ENCODE measurements around the gene GALNT2.

GALNT2 gene

GRCh38 chr1:230189341-230189740 lies 122.3 kb downstream of the GALNT2 start:
- DNase-seq: no peak
- no peaks in the 10 kb centered on the region for H3K79me1 ChIP-seq (ENCODE audit: low read length)
- H3K18ac ChIP-seq (ENCODE audit: low read length): no peak overlapping the region
- no peak overlapping the region for H4K91ac ChIP-seq (ENCODE audit: low read depth, low read length)
- no peak overlapping the region for H3K23ac ChIP-seq (ENCODE audit: low read length)
- no CpG with 5 or more reads among the region's 8 CpGs for WGBS (ENCODE audit: extremely low coverage, insufficient coverage, insufficient read length)
- H2BK12ac ChIP-seq (ENCODE audit: low read length): no peak overlapping the region
- no peak overlapping the region for H3K4me3 ChIP-seq (ENCODE audit: low read depth, low read length)
- H2AK5ac ChIP-seq (ENCODE audit: low read length): no peak overlapping the region
- no peaks in the 10 kb centered on the region for H3K27me3 ChIP-seq (ENCODE audit: insufficient read depth, low read length)
- H2BK5ac ChIP-seq (ENCODE audit: low read depth, low read length, poor library complexity): no peak overlapping the region
- no peak overlapping the region for H3K4me2 ChIP-seq (ENCODE audit: low read length)
- no peaks in the 10 kb centered on the region for H3K79me2 ChIP-seq (ENCODE audit: control insufficient read depth, insufficient read depth, low read length, poor library complexity)
- H3K27ac ChIP-seq (ENCODE audit: low read depth, low read length): no peak overlapping the region
- H2BK120ac ChIP-seq (ENCODE audit: insufficient read depth, low read length, poor library complexity): no peak overlapping the region
- H3K36me3 ChIP-seq (ENCODE audit: control insufficient read depth in 1 of 2, insufficient read depth in 2 of 2, low read length in 2 of 2): peaks cover 2% of the 10 kb centered on the region in 2 experiments
- no peak overlapping the region for H3K4ac ChIP-seq (ENCODE audit: low read depth, low read length)
- no peak overlapping the region for H4K8ac ChIP-seq (ENCODE audit: low read depth, low read length)
- no peak overlapping the region for H3K9ac ChIP-seq (ENCODE audit: low read length)
- H2AFZ ChIP-seq (ENCODE audit: insufficient read depth, low read length, poor library complexity): no peak overlapping the region
- H4K12ac ChIP-seq (ENCODE audit: low read depth, low read length): no peak overlapping the region
- peaks cover 5 to 12% of the 10 kb centered on the region in 2 experiments for H3K4me1 ChIP-seq (ENCODE audit: control insufficient read depth in 1 of 2, insufficient read depth in 2 of 2, low read length in 2 of 2)
- H3K14ac ChIP-seq (ENCODE audit: low read length): no peak overlapping the region
- no peaks in the 10 kb centered on the region for H3K9me3 ChIP-seq (ENCODE audit: insufficient read depth, low read depth, low read length)

DNA sequence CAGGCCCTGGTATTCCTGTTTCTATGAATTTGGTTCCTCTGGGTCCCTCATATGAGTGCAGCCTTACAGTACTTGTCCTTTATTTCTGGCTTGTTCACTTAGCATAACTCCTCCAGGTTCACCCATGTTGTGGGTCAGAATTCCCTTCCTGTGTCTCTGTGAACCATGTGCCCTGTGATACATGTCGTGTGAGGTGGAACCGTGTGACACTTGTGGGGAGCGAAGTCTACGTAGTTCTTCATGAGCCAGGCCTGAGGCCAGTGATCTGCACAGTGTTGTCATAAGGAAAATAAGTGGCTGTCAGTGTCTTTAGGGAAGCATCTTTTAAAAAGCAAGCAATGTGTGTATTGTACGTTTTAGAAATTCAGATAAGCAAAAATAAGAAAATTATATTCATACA lies 122.8 kb downstream of the GALNT2 start:
- H3K4me1 ChIP-seq (ENCODE audit: control insufficient read depth in 1 of 2, insufficient read depth in 2 of 2, low read length in 2 of 2): peaks cover 10 to 17% of the 10 kb centered on the region in 2 experiments
- no peak for DNase-seq
- no peak overlapping the region for H2AK5ac ChIP-seq (ENCODE audit: low read length)
- no peaks in the 10 kb centered on the region for H3K79me2 ChIP-seq (ENCODE audit: control insufficient read depth, insufficient read depth, low read length, poor library complexity)
- no peak overlapping the region for H3K27ac ChIP-seq (ENCODE audit: low read depth, low read length)
- no peak overlapping the region for H3K23ac ChIP-seq (ENCODE audit: low read length)
- no peak overlapping the region for H2BK120ac ChIP-seq (ENCODE audit: insufficient read depth, low read length, poor library complexity)
- no peak overlapping the region for H3K4me2 ChIP-seq (ENCODE audit: low read length)
- H3K4ac ChIP-seq (ENCODE audit: low read depth, low read length): no peak overlapping the region
- H4K12ac ChIP-seq (ENCODE audit: low read depth, low read length): no peak overlapping the region
- H3K79me1 ChIP-seq (ENCODE audit: low read length): no peaks in the 10 kb centered on the region
- peaks cover 2 to 4% of the 10 kb centered on the region in 2 experiments for H3K36me3 ChIP-seq (ENCODE audit: control insufficient read depth in 1 of 2, insufficient read depth in 2 of 2, low read length in 2 of 2)
- no peak overlapping the region for H2AFZ ChIP-seq (ENCODE audit: insufficient read depth, low read length, poor library complexity)
- no peak overlapping the region for H3K14ac ChIP-seq (ENCODE audit: low read length)
- no CpG with 5 or more reads among the region's 5 CpGs for WGBS (ENCODE audit: extremely low coverage, insufficient coverage, insufficient read length)
- H3K18ac ChIP-seq (ENCODE audit: low read length): no peak overlapping the region
- H3K27me3 ChIP-seq (ENCODE audit: insufficient read depth, low read length): no peaks in the 10 kb centered on the region
- no peak overlapping the region for H3K4me3 ChIP-seq (ENCODE audit: low read depth, low read length)
- H3K9ac ChIP-seq (ENCODE audit: low read length): no peak overlapping the region
- H4K91ac ChIP-seq (ENCODE audit: low read depth, low read length): no peak overlapping the region
- H2BK12ac ChIP-seq (ENCODE audit: low read length): no peak overlapping the region
- no peaks in the 10 kb centered on the region for H3K9me3 ChIP-seq (ENCODE audit: insufficient read depth, low read depth, low read length)
- no peak overlapping the region for H2BK5ac ChIP-seq (ENCODE audit: low read depth, low read length, poor library complexity)
- no peak overlapping the region for H4K8ac ChIP-seq (ENCODE audit: low read depth, low read length)

GRCh38 chr1:230191079-230191804 lies 124.2 kb downstream of the GALNT2 start:
- no peak overlapping the region for H2BK5ac ChIP-seq (ENCODE audit: low read depth, low read length, poor library complexity)
- H3K4ac ChIP-seq (ENCODE audit: low read depth, low read length): no peak overlapping the region
- H4K12ac ChIP-seq (ENCODE audit: low read depth, low read length): no peak overlapping the region
- peaks cover 8 to 17% of the 10 kb centered on the region in 2 experiments for H3K4me1 ChIP-seq (ENCODE audit: control insufficient read depth in 1 of 2, insufficient read depth in 2 of 2, low read length in 2 of 2)
- H3K18ac ChIP-seq (ENCODE audit: low read length): no peak overlapping the region
- H2BK120ac ChIP-seq (ENCODE audit: insufficient read depth, low read length, poor library complexity): no peak overlapping the region
- no peaks in the 10 kb centered on the region for H3K79me2 ChIP-seq (ENCODE audit: control insufficient read depth, insufficient read depth, low read length, poor library complexity)
- no peak overlapping the region for H3K23ac ChIP-seq (ENCODE audit: low read length)
- H2AFZ ChIP-seq (ENCODE audit: insufficient read depth, low read length, poor library complexity): no peak overlapping the region
- DNase-seq: peak in 1 of 2 donors; percentile 40
- H3K4me2 ChIP-seq (ENCODE audit: low read length): no peak overlapping the region
- no peak overlapping the region for H4K8ac ChIP-seq (ENCODE audit: low read depth, low read length)
- H3K27me3 ChIP-seq (ENCODE audit: insufficient read depth, low read length): no peaks in the 10 kb centered on the region
- no peak overlapping the region for H3K4me3 ChIP-seq (ENCODE audit: low read depth, low read length)
- no peak overlapping the region for H3K14ac ChIP-seq (ENCODE audit: low read length)
- no peak overlapping the region for H2BK12ac ChIP-seq (ENCODE audit: low read length)
- no peak overlapping the region for H2AK5ac ChIP-seq (ENCODE audit: low read length)
- no peak overlapping the region for H4K91ac ChIP-seq (ENCODE audit: low read depth, low read length)
- peaks cover 1% of the 10 kb centered on the region for H3K9me3 ChIP-seq (ENCODE audit: insufficient read depth, low read depth, low read length)
- H3K79me1 ChIP-seq (ENCODE audit: low read length): no peaks in the 10 kb centered on the region
- no CpG with 5 or more reads among the region's 9 CpGs for WGBS (ENCODE audit: extremely low coverage, insufficient coverage, insufficient read length)
- no peak overlapping the region for H3K9ac ChIP-seq (ENCODE audit: low read length)
- peaks cover 2 to 5% of the 10 kb centered on the region in 2 experiments for H3K36me3 ChIP-seq (ENCODE audit: control insufficient read depth in 1 of 2, insufficient read depth in 2 of 2, low read length in 2 of 2)
- no peak overlapping the region for H3K27ac ChIP-seq (ENCODE audit: low read depth, low read length)

- Histone ChIP-seq H3K23ac (ENCODE audit: low read length) (no peak overlapping the region), H3K4me3 (ENCODE audit: low read depth, low read length) (no peak overlapping the region), H3K9ac (ENCODE audit: low read length) (no peak overlapping the region), H2AFZ (ENCODE audit: insufficient read depth, low read length, poor library complexity) (no peak overlapping the region), H3K14ac (ENCODE audit: low read length) (no peak overlapping the region), H3K79me1 (ENCODE audit: low read length) (no peaks in the 10 kb centered on the region), H4K91ac (ENCODE audit: low read depth, low read length) (no peak overlapping the region), H3K4me1 (ENCODE audit: control insufficient read depth in 1 of 2, insufficient read depth in 2 of 2, low read length in 2 of 2) (peaks cover 8 to 17% of the 10 kb centered on the region in 2 experiments), H3K79me2 (ENCODE audit: control insufficient read depth, insufficient read depth, low read length, poor library complexity) (no peaks in the 10 kb centered on the region), H2BK120ac (ENCODE audit: insufficient read depth, low read length, poor library complexity) (no peak overlapping the region), H3K27ac (ENCODE audit: low read depth, low read length) (no peak overlapping the region), H3K9me3 (ENCODE audit: insufficient read depth, low read depth, low read length) (peaks cover 1% of the 10 kb centered on the region), H3K18ac (ENCODE audit: low read length) (no peak overlapping the region), H3K27me3 (ENCODE audit: insufficient read depth, low read length) (no peaks in the 10 kb centered on the region), H4K8ac (ENCODE audit: low read depth, low read length) (no peak overlapping the region), H2AK5ac (ENCODE audit: low read length) (no peak overlapping the region), H2BK12ac (ENCODE audit: low read length) (no peak overlapping the region), H3K36me3 (ENCODE audit: control insufficient read depth in 1 of 2, insufficient read depth in 2 of 2, low read length in 2 of 2) (peaks cover 1 to 5% of the 10 kb centered on the region in 2 experiments), H3K4me2 (ENCODE audit: low read length) (no peak overlapping the region), H4K12ac (ENCODE audit: low read depth, low read length) (no peak overlapping the region), H2BK5ac (ENCODE audit: low read depth, low read length, poor library complexity) (no peak overlapping the region), H3K4ac (ENCODE audit: low read depth, low read length) (no peak overlapping the region)
- no CpG with 5 or more reads among the region's 4 CpGs for WGBS (ENCODE audit: extremely low coverage, insufficient coverage, insufficient read length)
- no peak for DNase-seq
Measured at GRCh38 chr1:230191855-230192254, 124.8 kb downstream of the GALNT2 start.

Measured in trophoblast cell (in vitro differentiated cells and primary cell).